Lower leg skin (tissue), 3 donors: ENCODE measurements around the gene TNS3.

Experiments used
- CTCF ChIP-seq, 3 donors: fragments of 450-650 bp; IDR thresholded peaks; one replicate each; pipeline ENCODE4 v1.5.1; 2016; ENCODE audit warnings: antibody characterized with exemption in 3 of 3, mild to moderate bottlenecking in 3 of 3, moderate library complexity in 2 of 3
- POLR2A ChIP-seq, 2 donors: fragments of 450-650 bp; IDR thresholded peaks; one replicate each; pipeline ENCODE4 v1.6.1; 2016 to 2017; ENCODE audit warnings: antibody characterized with exemption in 2 of 2, mild to moderate bottlenecking in 1 of 2, moderate library complexity in 1 of 2

DNA sequence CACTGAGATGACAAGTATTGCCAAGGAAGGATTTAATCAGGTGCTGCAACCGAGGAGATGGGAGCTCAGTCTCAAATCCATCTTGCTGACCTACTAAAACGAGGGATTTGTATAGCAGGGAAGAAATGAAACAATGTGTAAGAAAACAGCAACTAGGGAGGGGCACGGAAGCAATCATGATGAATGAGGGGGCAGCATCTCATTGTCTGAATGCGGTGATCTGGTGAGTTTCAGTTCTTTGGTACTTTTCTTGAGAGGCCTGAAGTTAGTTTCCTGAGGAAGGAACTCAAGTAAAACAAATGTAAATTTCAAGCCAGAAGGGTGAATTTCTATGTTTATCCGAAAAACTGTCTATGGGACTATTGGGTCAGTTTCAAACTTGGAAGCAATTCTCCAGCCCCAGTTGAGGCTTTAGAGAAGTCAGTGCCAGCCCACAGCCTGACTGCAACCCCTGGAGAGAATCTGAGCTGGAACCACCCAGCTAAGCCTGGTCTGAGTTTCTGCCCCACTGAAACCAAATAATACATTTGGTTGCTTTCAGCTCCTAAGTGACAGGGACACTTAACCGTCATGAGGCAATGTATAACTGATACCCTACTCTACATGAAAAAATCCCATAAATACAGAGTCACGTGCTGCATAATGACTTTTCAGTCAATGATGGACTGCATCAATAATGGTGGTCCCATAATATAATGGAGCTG, 45.8 kb upstream of the TNS3 start:
- TF ChIP-seq CTCF (IDR thresholded peaks at IDR 0.05) (no peak), POLR2A (IDR thresholded peaks at IDR 0.05) (no peak)
